Mesenchymal stem cell (in vitro differentiated cells and primary cell): ENCODE results near the gene BAD.

ENCODE experiments used
- DNase-seq: peaks from one replicate; pipeline ENCODE4 v3.0.0-alpha.2; 2013
- H2AFZ ChIP-seq: one replicate; pipeline ENCODE4 v1.6.1; 2013; ENCODE audit warnings: low read depth, mild to moderate bottlenecking, control low read depth, inconsistent platforms, low read length, moderate library complexity
- H2AK5ac ChIP-seq: 2 replicates; pipeline ENCODE4 v1.6.1; 2013; ENCODE audit warnings: low read length, moderate library complexity, mild to moderate bottlenecking, inconsistent platforms; ENCODE audit not compliant: severe bottlenecking
- H2BK120ac ChIP-seq: one replicate; pipeline ENCODE4 v1.6.1; 2013; ENCODE audit warnings: low read depth, mild to moderate bottlenecking, inconsistent platforms, low read length, moderate library complexity
- H2BK12ac ChIP-seq, 2 experiments: one replicate each; pipeline ENCODE4 v1.6.1; 2013; ENCODE audit warnings: inconsistent platforms in 2 of 2, low read length in 2 of 2, mild to moderate bottlenecking in 2 of 2, moderate library complexity in 2 of 2, control low read depth in 1 of 2
- H2BK15ac ChIP-seq: one replicate; pipeline ENCODE4 v1.6.1; 2013; ENCODE audit warnings: mild to moderate bottlenecking, low read depth, inconsistent platforms; ENCODE audit not compliant: poor library complexity, severe bottlenecking
- H2BK5ac ChIP-seq: 2 replicates; pipeline ENCODE4 v1.6.1; 2013; ENCODE audit warnings: low read depth, mild to moderate bottlenecking, low read length, control low read depth, inconsistent platforms; ENCODE audit not compliant: poor library complexity, severe bottlenecking
- H3K14ac ChIP-seq, 2 experiments: one replicate each; pipeline ENCODE4 v1.6.1; 2013; ENCODE audit warnings: inconsistent platforms in 2 of 2, low read length in 2 of 2, control low read depth in 1 of 2, mild to moderate bottlenecking in 1 of 2, moderate library complexity in 1 of 2
- H3K18ac ChIP-seq, 2 experiments: one replicate each; pipeline ENCODE4 v1.6.1; 2013; ENCODE audit warnings: inconsistent platforms in 2 of 2, low read length in 2 of 2, control low read depth in 1 of 2, low read depth in 1 of 2, mild to moderate bottlenecking in 1 of 2
- H3K23ac ChIP-seq, 2 experiments: one replicate each; pipeline ENCODE4 v1.6.1; 2013; ENCODE audit warnings: inconsistent platforms in 2 of 2, low read length in 2 of 2, mild to moderate bottlenecking in 2 of 2, moderate library complexity in 2 of 2, control low read depth in 1 of 2
- H3K27ac ChIP-seq: 2 replicates; pipeline ENCODE4 v1.5.1; 2013; ENCODE audit warnings: mild to moderate bottlenecking, moderate library complexity, low read length, control low read depth, inconsistent platforms; ENCODE audit not compliant: poor library complexity, severe bottlenecking
- H3K27me3 ChIP-seq, 2 experiments: 2 replicates each; pipeline versions ENCODE4 v1.6.1 to v1.7.0; 2013; ENCODE audit warnings: low read length in 2 of 2, mild to moderate bottlenecking in 2 of 2, moderate library complexity in 2 of 2, control low read depth in 1 of 2, inconsistent platforms in 1 of 2; ENCODE audit not compliant: control insufficient read depth in 1 of 2, insufficient read depth in 1 of 2
- H3K36me3 ChIP-seq, 2 experiments: 2 replicates each; pipeline versions ENCODE4 v1.6.1 to v1.7.0; 2013; ENCODE audit warnings: low read length in 2 of 2, control low read depth in 1 of 2, inconsistent platforms in 1 of 2, low read depth in 1 of 2, mild to moderate bottlenecking in 1 of 2; ENCODE audit not compliant: insufficient read depth in 2 of 2, control insufficient read depth in 1 of 2
- H3K4ac ChIP-seq, 2 experiments: one replicate each; pipeline ENCODE4 v1.6.1; 2013; ENCODE audit warnings: inconsistent platforms in 2 of 2, low read length in 2 of 2, mild to moderate bottlenecking in 2 of 2, moderate library complexity in 2 of 2, control low read depth in 1 of 2, low read depth in 1 of 2
- H3K4me1 ChIP-seq: 2 replicates; pipeline ENCODE4 v1.6.1; 2013; ENCODE audit warnings: low read depth, low read length, control low read depth; ENCODE audit not compliant: control insufficient read depth, insufficient read depth
- H3K4me2 ChIP-seq: 2 replicates; pipeline ENCODE4 v1.6.1; 2013; ENCODE audit warnings: low read length, mild to moderate bottlenecking, inconsistent platforms; ENCODE audit not compliant: poor library complexity, severe bottlenecking
- H3K4me3 ChIP-seq, 2 experiments: 2 replicates each; pipeline versions ENCODE4 v1.5.1 to v1.7.0; 2013; ENCODE audit warnings: low read length in 2 of 2, mild to moderate bottlenecking in 2 of 2, control low read depth in 1 of 2, low read depth in 1 of 2; ENCODE audit not compliant: insufficient read depth in 1 of 2
- H3K79me1 ChIP-seq: replicated peaks from 2 replicates; pipeline ENCODE4 v1.6.1; 2013; ENCODE audit warnings: mild to moderate bottlenecking, control low read depth, low read length, inconsistent platforms; ENCODE audit not compliant: poor library complexity, severe bottlenecking
- H3K9ac ChIP-seq: 2 replicates; pipeline ENCODE4 v1.7.0; 2013; ENCODE audit warnings: mild to moderate bottlenecking, low read length, moderate library complexity
- H3K9me3 ChIP-seq: 2 replicates; pipeline ENCODE4 v1.7.0; 2013; ENCODE audit warnings: mild to moderate bottlenecking, low read length; ENCODE audit not compliant: control insufficient read depth
- H4K8ac ChIP-seq: one replicate; pipeline ENCODE4 v1.6.1; 2013; ENCODE audit warnings: inconsistent platforms, mild to moderate bottlenecking, low read length, moderate library complexity
- H4K91ac ChIP-seq: one replicate; pipeline ENCODE4 v1.6.1; 2013; ENCODE audit warnings: mild to moderate bottlenecking, low read length, inconsistent platforms
- WGBS: methylation state at CpG from one replicate; pipeline ENCODE4 v1.1.7; 2013; ENCODE audit warnings: mixed read lengths; 5-methylcytosine and 5-hydroxymethylcytosine counted together

Gene BAD

GRCh38 chr11:64286801-64287159, 2.3 kb upstream of the BAD start:
- Histone ChIP-seq H2AFZ (no peak overlapping the region), H2AK5ac (no peak overlapping the region), H3K18ac (no peak overlapping the region), H3K14ac (no peak overlapping the region), H2BK12ac (no peak overlapping the region), H3K27me3 (peaks cover 13 to 14% of the 10 kb centered on the region in 2 experiments), H3K4me1 (peaks cover 33% of the 10 kb centered on the region), H3K4me3 (peak overlapping the region in 1 of 2 experiments; percentile 97), H3K36me3 (peaks cover 14 to 40% of the 10 kb centered on the region in 2 experiments), H3K23ac (no peak overlapping the region), H2BK15ac (no peak overlapping the region), H4K8ac (peak overlapping the region; percentile 57), H3K27ac (no peak overlapping the region), H3K4ac (no peak overlapping the region), H2BK120ac (no peak overlapping the region), H4K91ac (peak overlapping the region; percentile 3), H3K9me3 (no peaks in the 10 kb centered on the region), H3K9ac (peak overlapping the region; percentile 97), H3K4me2 (no peak overlapping the region), H3K79me1 (peaks cover 41% of the 10 kb centered on the region), H2BK5ac (no peak overlapping the region)
- 94% methylated on average over 9 of the region's 9 CpGs for WGBS
- no peak for DNase-seq

GRCh38 chr11:64285885-64286800, 1.7 kb upstream of the BAD start:
- H3K79me1 ChIP-seq = peaks cover 45% of the 10 kb centered on the region
- 44% methylated on average over 29 of the region's 40 CpGs for WGBS

GRCh38 chr11:64284962-64285884, 758 bp upstream of the BAD start, which contains the start of gene GPR137:
Gene GPR137 (plus strand): TSS chr11:64285848. CDS start chr11:64286525, 677 bp downstream.
- peak within 1 kb of the TSS; percentile 85 for H4K8ac ChIP-seq
- H3K14ac ChIP-seq = peak within 1 kb of the TSS; percentile 5 to 78
- H2BK5ac ChIP-seq = peak within 1 kb of the TSS; percentile 53
- under 1% methylated on average over 89 of the region's 102 CpGs for WGBS
- H3K23ac ChIP-seq = peak within 1 kb of the TSS in 1 of 2 experiments; percentile 61
- H3K79me1 ChIP-seq = peaks cover 46% of the 10 kb centered on the region
- peaks cover 26% of the 10 kb centered on the region for H3K4me1 ChIP-seq
- peak within 1 kb of the TSS; percentile 73 to 94 for H3K4ac ChIP-seq
- H3K4me2 ChIP-seq = peak within 1 kb of the TSS; percentile 98
- H2BK12ac ChIP-seq = peak within 1 kb of the TSS in 1 of 2 experiments; percentile 56
- H3K36me3 ChIP-seq = peaks cover 19 to 43% of the 10 kb centered on the region in 2 experiments
- peak within 1 kb of the TSS; percentile 49 to 87 for H3K18ac ChIP-seq
- H3K9me3 ChIP-seq = no peaks in the 10 kb centered on the region
- H3K4me3 ChIP-seq = peak within 1 kb of the TSS; percentile 83 to 97
- H2BK120ac ChIP-seq = peak within 1 kb of the TSS; percentile 78
- H4K91ac ChIP-seq = peak within 1 kb of the TSS; percentile 85
- H2AFZ ChIP-seq = peak within 1 kb of the TSS; percentile 66
- H2AK5ac ChIP-seq = no peak within 1 kb of the TSS
- peak within 1 kb of the TSS; percentile 97 for H3K9ac ChIP-seq
- H2BK15ac ChIP-seq = peak within 1 kb of the TSS; percentile 61
- DNase-seq = peak; percentile 84
- peaks cover under 1 to 2% of the 10 kb centered on the region in 2 experiments for H3K27me3 ChIP-seq
- H3K27ac ChIP-seq = peak within 1 kb of the TSS; percentile 86

More at GRCh38 chr11:64285885-64286800, 1.7 kb upstream of the BAD start:
- H4K8ac ChIP-seq = peak overlapping the region; percentile 77
- peak overlapping the region; percentile 15 to 52 for H3K4ac ChIP-seq
- no peak overlapping the region for H3K27ac ChIP-seq
- peak overlapping the region; percentile 83 to 97 for H3K4me3 ChIP-seq
- peak overlapping the region; percentile 97 for H3K9ac ChIP-seq
- H3K14ac ChIP-seq = peak overlapping the region in 1 of 2 experiments; percentile 78
- peak overlapping the region; percentile 66 for H2AFZ ChIP-seq
- no peak for DNase-seq
- peak overlapping the region; percentile 78 for H2BK120ac ChIP-seq
- peaks cover 18 to 43% of the 10 kb centered on the region in 2 experiments for H3K36me3 ChIP-seq
- H3K23ac ChIP-seq = peak overlapping the region in 1 of 2 experiments; percentile 61
- H3K9me3 ChIP-seq = no peaks in the 10 kb centered on the region
- H2AK5ac ChIP-seq = no peak overlapping the region
- H3K4me1 ChIP-seq = peaks cover 27% of the 10 kb centered on the region
- H2BK15ac ChIP-seq = no peak overlapping the region
- H2BK5ac ChIP-seq = no peak overlapping the region
- no peak overlapping the region for H2BK12ac ChIP-seq
- H3K18ac ChIP-seq = peak overlapping the region; percentile 49 to 61
- peak overlapping the region; percentile 98 for H3K4me2 ChIP-seq
- H4K91ac ChIP-seq = peak overlapping the region; percentile 83
- H3K27me3 ChIP-seq = peaks cover 10 to 12% of the 10 kb centered on the region in 2 experiments
